Gastrocnemius medialis (tissue), 4 donors: ENCODE measurements around the gene ZNF263.

ENCODE experiments used
- POLR2A ChIP-seq, 2 donors: fragments of 450-650 bp; IDR thresholded peaks; one replicate each; pipeline ENCODE4 v1.6.1; 2017; ENCODE audit warnings: antibody characterized with exemption in 2 of 2, mild to moderate bottlenecking in 2 of 2, moderate library complexity in 2 of 2
- TF ChIP-seq, protein P1 (sequence below), 5 experiments: fragments of 450-650 bp in 3 of 5; fragments of 200-600 bp in 2 of 5; sonication (generic) in 2 of 5; IDR thresholded peaks in 4 of 5; conservative IDR thresholded peaks in 1 of 5; 1 replicate in 4 of 5; 2 replicates in 1 of 5; pipeline ENCODE4 v1.5.1; 2016 to 2019; ENCODE audit warnings: antibody characterized with exemption in 5 of 5, mild to moderate bottlenecking in 3 of 5, moderate library complexity in 3 of 5

DNA sequence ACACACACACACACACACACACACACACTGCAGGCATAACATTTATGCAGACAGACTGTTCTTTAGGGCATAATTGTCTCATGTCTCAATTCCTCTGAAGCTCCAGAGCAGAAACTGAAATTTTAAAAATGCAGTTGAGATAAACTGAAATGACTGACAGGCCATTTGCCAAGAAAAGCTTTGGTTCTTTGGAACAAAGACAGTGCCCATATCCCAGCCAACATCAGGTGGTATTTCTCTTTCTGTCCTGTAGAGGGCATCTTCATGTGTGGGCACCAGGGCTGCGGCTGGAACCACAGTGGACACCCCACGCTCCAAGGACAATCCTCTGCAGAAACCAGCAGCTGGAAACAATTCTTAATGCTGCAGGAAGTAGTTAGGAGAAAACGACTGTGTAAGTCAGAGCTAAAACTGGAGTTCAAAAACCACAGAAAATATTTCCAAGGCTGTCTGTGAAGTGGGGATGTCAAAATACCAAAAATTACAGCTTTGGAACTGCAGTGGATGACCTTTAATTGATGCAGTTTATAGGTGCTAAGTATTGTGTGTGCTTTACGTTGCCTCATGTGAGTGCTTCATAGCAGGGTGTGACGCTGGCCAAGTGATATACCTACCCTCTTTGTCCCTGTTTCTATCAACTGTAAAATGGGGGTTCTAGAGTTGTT lies 16.3 kb upstream of the ZNF263 start:
- TF ChIP-seq, protein P1, sequence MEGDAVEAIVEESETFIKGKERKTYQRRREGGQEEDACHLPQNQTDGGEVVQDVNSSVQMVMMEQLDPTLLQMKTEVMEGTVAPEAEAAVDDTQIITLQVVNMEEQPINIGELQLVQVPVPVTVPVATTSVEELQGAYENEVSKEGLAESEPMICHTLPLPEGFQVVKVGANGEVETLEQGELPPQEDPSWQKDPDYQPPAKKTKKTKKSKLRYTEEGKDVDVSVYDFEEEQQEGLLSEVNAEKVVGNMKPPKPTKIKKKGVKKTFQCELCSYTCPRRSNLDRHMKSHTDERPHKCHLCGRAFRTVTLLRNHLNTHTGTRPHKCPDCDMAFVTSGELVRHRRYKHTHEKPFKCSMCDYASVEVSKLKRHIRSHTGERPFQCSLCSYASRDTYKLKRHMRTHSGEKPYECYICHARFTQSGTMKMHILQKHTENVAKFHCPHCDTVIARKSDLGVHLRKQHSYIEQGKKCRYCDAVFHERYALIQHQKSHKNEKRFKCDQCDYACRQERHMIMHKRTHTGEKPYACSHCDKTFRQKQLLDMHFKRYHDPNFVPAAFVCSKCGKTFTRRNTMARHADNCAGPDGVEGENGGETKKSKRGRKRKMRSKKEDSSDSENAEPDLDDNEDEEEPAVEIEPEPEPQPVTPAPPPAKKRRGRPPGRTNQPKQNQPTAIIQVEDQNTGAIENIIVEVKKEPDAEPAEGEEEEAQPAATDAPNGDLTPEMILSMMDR (IDR thresholded peaks at IDR 0.05 in 4 of 5, conservative IDR thresholded peaks at IDR 0.05 in 1 of 5): no peak
- TF ChIP-seq POLR2A (IDR thresholded peaks at IDR 0.05): no peak
